Measurements from ENCODE around the gene IST1.

Gene IST1

DNA sequence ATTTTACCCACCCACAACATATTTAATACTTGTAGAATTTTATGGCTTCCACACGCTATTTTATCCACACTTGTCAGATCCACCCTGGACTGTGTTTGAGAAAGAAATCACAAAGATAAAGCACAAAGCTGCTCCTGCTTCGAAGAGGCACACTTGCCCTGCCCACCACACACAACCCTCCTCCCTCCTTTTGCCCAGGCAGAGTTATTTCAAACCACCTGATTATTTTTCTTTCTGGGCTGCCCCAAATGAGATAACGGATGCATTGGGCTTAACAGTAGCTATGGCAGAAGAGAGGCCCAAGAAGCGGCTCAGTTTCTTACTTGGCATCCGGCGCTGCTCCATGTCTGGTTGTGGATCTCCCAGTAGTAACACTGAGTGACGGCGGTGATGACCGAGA lies 77.7 kb downstream of the IST1 start:
- no peaks in the 10 kb centered on the region for H3K9me3 ChIP-seq (ENCODE audit: insufficient read depth, low read depth, low read length)
- H3K4me1 ChIP-seq (ENCODE audit: insufficient read depth, low read length), result no peaks in the 10 kb centered on the region
- H3K27ac ChIP-seq (ENCODE audit: low read length), result no peak overlapping the region
- no peaks in the 10 kb centered on the region for H3K27me3 ChIP-seq (ENCODE audit: insufficient read depth, low read length)
- no peaks in the 10 kb centered on the region for H3K36me3 ChIP-seq (ENCODE audit: insufficient read depth, low read depth, low read length)
- H3K4me3 ChIP-seq (ENCODE audit: low read length), result no peak overlapping the region
- no peak overlapping the region for H3K9ac ChIP-seq (ENCODE audit: low read depth, low read length)

DNA sequence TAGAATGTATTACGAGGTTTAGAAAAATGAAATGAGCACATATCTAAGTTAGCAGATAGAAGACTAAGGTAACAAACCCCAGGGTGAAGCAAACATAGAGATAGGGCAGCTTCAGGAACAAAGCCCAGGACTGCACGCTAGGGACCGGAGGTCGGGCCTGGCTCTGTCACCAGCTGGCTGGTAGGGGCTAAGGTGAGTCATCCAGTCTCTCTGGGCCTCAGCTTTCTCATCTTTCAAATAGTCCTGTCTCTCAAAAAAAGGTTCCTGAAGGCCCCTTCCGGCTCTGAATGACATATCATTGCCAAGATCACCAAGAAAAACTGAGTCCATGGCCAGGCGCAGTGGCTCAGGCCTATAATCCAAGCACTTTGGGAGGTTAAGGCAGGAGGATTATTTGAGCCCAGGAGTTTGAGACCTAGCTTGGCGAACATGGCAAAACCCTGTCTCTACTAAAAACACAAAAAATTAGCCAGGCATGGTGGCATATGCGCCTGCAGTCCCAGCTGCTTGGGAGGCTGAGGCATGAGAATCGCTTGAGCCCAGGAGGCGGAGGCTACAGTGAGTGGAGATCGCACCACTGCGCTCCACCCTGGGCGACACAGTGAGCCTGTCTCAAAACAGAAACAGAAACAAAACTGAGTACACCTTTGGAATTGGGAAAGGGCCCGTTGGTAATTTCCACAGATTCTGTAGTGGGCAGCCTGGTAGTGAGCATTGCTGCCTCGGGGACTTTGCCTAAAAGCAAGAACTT lies 78.9 kb downstream of the IST1 start:
- no peak overlapping the region for H3K4me3 ChIP-seq (ENCODE audit: low read length)

More for the DNA sequence above, 78.9 kb downstream of the IST1 start:
- H3K36me3 ChIP-seq (ENCODE audit: insufficient read depth, low read depth, low read length), result no peaks in the 10 kb centered on the region
- H3K4me1 ChIP-seq (ENCODE audit: insufficient read depth, low read length), result no peaks in the 10 kb centered on the region
- no peaks in the 10 kb centered on the region for H3K9me3 ChIP-seq (ENCODE audit: insufficient read depth, low read depth, low read length)
- no peak overlapping the region for H3K27ac ChIP-seq (ENCODE audit: low read length)
- H3K9ac ChIP-seq (ENCODE audit: low read depth, low read length), result no peak overlapping the region
- H3K27me3 ChIP-seq (ENCODE audit: insufficient read depth, low read length), result no peaks in the 10 kb centered on the region
